Endothelial cell of umbilical vein (primary cell): ENCODE measurements around the gene GHITM. TPM values are rescaled to one million over a fixed set of nuclear protein-coding genes. Genes with fewer than 3 reads are reported as not detected.

Experiments
- BruUV-seq: library from RNA; stranded (reverse); fragments of 400-500 nt; replicated peaks from 2 replicates; lab custom pipeline; 2021; lab: Mats Ljungman, UMichigan
- CTCF ChIA-PET: fragments of 300-600, 350-600 bp; sonication (Branson Sonifier 250); formaldehyde crosslinking; loops from one replicate; lab custom pipeline; 2021; ENCODE audit warnings: antibody characterized with exemption, inconsistent platforms; lab: Charles Lee
- POLR2A ChIA-PET: fragments of 300-600, 350-600 bp; sonication (Branson Sonifier 250); formaldehyde crosslinking; loops from one replicate; lab custom pipeline; 2021; ENCODE audit warnings: antibody characterized with exemption, inconsistent platforms; lab: Charles Lee
- DNase-seq: peaks from one replicate; pipeline ENCODE4 v3.0.0-alpha.2; 2011; ENCODE audit warnings: low read depth, low spot score
- FAIRE-seq: peaks from 2 replicates; lab custom pipeline; 2011; peaks lifted over from hg19 to GRCh38; lab: Jason Lieb, UNC
- H2AFZ ChIP-seq: 2 replicates; pipeline ENCODE4 v1.6.0; 2012; ENCODE audit warnings: low read depth, low read length, control low read depth, inconsistent platforms
- H3K27ac ChIP-seq: 2 replicates; pipeline ENCODE4 v1.5.1; 2011; ENCODE audit warnings: low read depth, mild to moderate bottlenecking, control low read depth, low read length, moderate library complexity; ENCODE audit not compliant: insufficient read depth
- H3K27me3 ChIP-seq, 2 experiments: 2 replicates each; pipeline versions ENCODE4 v1.6.0 to v1.6.1; 2011; ENCODE audit warnings: low read length in 2 of 2, mixed read lengths in 1 of 2; ENCODE audit not compliant: control insufficient read depth in 2 of 2, insufficient read depth in 2 of 2
- H3K36me3 ChIP-seq, 2 experiments: 2 replicates in 1 of 2; 3 replicates in 1 of 2; pipeline ENCODE4 v1.5.1; 2011; ENCODE audit warnings: low read length in 2 of 2, mild to moderate bottlenecking in 1 of 2, moderate library complexity in 1 of 2; ENCODE audit not compliant: control insufficient read depth in 2 of 2, insufficient read depth in 2 of 2; ENCODE audit errors: extremely low read depth in 1 of 2
- H3K4me1 ChIP-seq: 3 replicates; pipeline ENCODE4 v1.5.1; 2011; ENCODE audit warnings: mild to moderate bottlenecking, low read length; ENCODE audit not compliant: control insufficient read depth, insufficient read depth; ENCODE audit errors: extremely low read depth
- H3K4me2 ChIP-seq: 2 replicates; pipeline ENCODE4 v1.6.1; 2011; ENCODE audit warnings: low read length, control low read depth, mixed read lengths; ENCODE audit not compliant: insufficient read depth
- H3K4me3 ChIP-seq, 3 experiments: fragments of 200-600 bp in 1 of 3; sonication (generic), shearing (Covaris generic) in 1 of 3; replicated peaks in 1 of 3; 2 replicates each; pipeline ENCODE4 v1.5.1; 2011 to 2016; ENCODE audit warnings: control low read depth in 3 of 3, low read length in 3 of 3, mild to moderate bottlenecking in 2 of 3, inconsistent platforms in 1 of 3, low read depth in 1 of 3, moderate library complexity in 1 of 3; ENCODE audit not compliant: insufficient read depth in 1 of 3
- H3K79me2 ChIP-seq: 2 replicates; pipeline ENCODE4 v1.6.0; 2012; ENCODE audit warnings: low read length, inconsistent platforms; ENCODE audit not compliant: control insufficient read depth, insufficient read depth
- H3K9ac ChIP-seq: replicated peaks from 2 replicates; pipeline ENCODE3; 2011; ENCODE audit warnings: low read length, control low read depth; ENCODE audit not compliant: insufficient read depth; ENCODE audit errors: extremely low read depth
- H3K9me1 ChIP-seq: replicated peaks from 3 replicates; pipeline ENCODE4 v1.6.0; 2011; ENCODE audit warnings: mild to moderate bottlenecking, low read length; ENCODE audit not compliant: control insufficient read depth, insufficient read depth; ENCODE audit errors: extremely low read depth
- H3K9me3 ChIP-seq: replicated peaks from 2 replicates; pipeline ENCODE4 v1.5.1; 2012; ENCODE audit warnings: low read length, inconsistent platforms; ENCODE audit not compliant: control insufficient read depth, insufficient read depth
- H4K20me1 ChIP-seq: replicated peaks from 2 replicates; pipeline ENCODE3; 2011; ENCODE audit warnings: mild to moderate bottlenecking, low read length; ENCODE audit not compliant: control insufficient read depth, insufficient read depth; ENCODE audit errors: extremely low read depth
- EZH2 ChIP-seq: IDR thresholded peaks from 2 replicates; pipeline ENCODE4 v1.6.1; 2012; ENCODE audit warnings: borderline replicate concordance, low read depth, mild to moderate bottlenecking, moderate library complexity, low read length, inconsistent platforms; ENCODE audit not compliant: severe bottlenecking
- FOS ChIP-seq: IDR thresholded peaks from 2 replicates; pipeline ENCODE4 v1.6.1; 2011; ENCODE audit warnings: mild to moderate bottlenecking, low read length, moderate library complexity, borderline replicate concordance; ENCODE audit not compliant: insufficient read depth
- GATA2 ChIP-seq: IDR thresholded peaks from 2 replicates; pipeline ENCODE4 v1.7.0; 2011; ENCODE audit warnings: low read depth, mild to moderate bottlenecking, moderate library complexity, mixed read lengths, low read length; ENCODE audit not compliant: insufficient read length, insufficient read depth
- JUN ChIP-seq: IDR thresholded peaks from 2 replicates; pipeline ENCODE4 v1.6.1; 2011; ENCODE audit warnings: borderline replicate concordance, low read depth; ENCODE audit not compliant: insufficient read length, insufficient read depth
- MYC ChIP-seq: IDR thresholded peaks from one replicate; pipeline ENCODE4 v1.6.1; 2011; ENCODE audit warnings: mild to moderate bottlenecking, low read depth, low read length
- POLR2A ChIP-seq: IDR thresholded peaks from 2 replicates; pipeline ENCODE4 v1.6.1; 2012; ENCODE audit warnings: low read depth, mild to moderate bottlenecking, control low read depth, low read length
- POLR2AphosphoS5 ChIP-seq: IDR thresholded peaks from 2 replicates; pipeline ENCODE4 v1.6.1; 2012; ENCODE audit warnings: low read depth, mild to moderate bottlenecking, control low read depth, low read length, moderate library complexity; ENCODE audit not compliant: insufficient read depth
- dilution Hi-C: fragments of 300-500 bp; cut with MboI; formaldehyde crosslinking; loops from one replicate; pipeline ENCODE4 v1.15.0; 2019; ENCODE audit warnings: low sequenced_read_pairs; ENCODE audit not compliant: extremely low pct_ligation_motif_present
- intact Hi-C: fragments of 100-400 bp; cut with micrococcal nuclease; formaldehyde crosslinking; loops from one replicate; pipeline ENCODE4 v1.10.0; 2022
- polyA plus RNA-seq, 4 experiments: library from polyadenylated mRNA; depleted of rRNA in 3 of 4; stranded (reverse) in 3 of 4; unstranded in 1 of 4; fragments of >200 nt; gene quantifications; 2 replicates each; pipeline versions ENCODE4 v1.2.1 to v1.2.3, GENCODE V29; 2011 to 2012; ENCODE audit warnings: missing spikeins in 1 of 4
- total RNA-seq: library from RNA; stranded (reverse); gene quantifications from 2 replicates; pipeline ENCODE4 v1.2.3, GENCODE V29; 2021
- TF ChIP-seq, protein P1 (sequence below), 2 donors: IDR thresholded peaks; 1 replicate in 1 of 2; 2 replicates in 1 of 2; pipeline ENCODE4 v1.5.1; 2011; ENCODE audit warnings: low read length in 2 of 2, mild to moderate bottlenecking in 2 of 2, moderate library complexity in 2 of 2, control low read depth in 1 of 2, inconsistent platforms in 1 of 2, low read depth in 1 of 2; ENCODE audit not compliant: insufficient read depth in 1 of 2; ENCODE audit errors: extremely low read depth in 1 of 2
- TF ChIP-seq, protein P2 (sequence below): IDR thresholded peaks from 2 replicates; pipeline ENCODE4 v1.6.1; 2011; ENCODE audit not compliant: insufficient read depth, insufficient read length

Gene GHITM
- total and polyA plus RNA-seq, 2 donors (not counting 3 experiments of a cell fraction or from before 2014, with no cell fraction given): 113 to 122 TPM

DNA sequence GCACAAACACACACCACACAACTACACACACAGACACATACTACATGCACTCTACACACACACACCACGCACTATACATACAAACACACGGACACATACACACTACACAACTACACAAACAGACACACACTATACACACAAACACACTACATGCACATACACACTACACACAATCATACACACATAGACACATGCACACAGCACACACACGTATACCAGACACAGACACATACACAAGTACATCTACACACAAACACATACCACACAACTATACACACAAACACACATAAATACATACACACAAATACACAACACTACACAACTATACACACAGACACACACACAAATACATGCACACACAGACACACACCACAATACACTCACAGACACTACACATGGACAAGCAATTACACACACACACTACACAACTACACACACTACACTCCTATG is 38.9 kb downstream of the GHITM start:
- ChIA-PET POLR2A (no interaction called here), CTCF (no interaction called here)
- dilution Hi-C loops: no loop called here
- Histone ChIP-seq H3K9me1 (no peaks in the 10 kb centered on the region), H4K20me1 (no peaks in the 10 kb centered on the region), H3K9ac (no peak overlapping the region), H2AFZ (no peak overlapping the region), H3K9me3 (no peaks in the 10 kb centered on the region), H3K36me3 (no peaks in the 10 kb centered on the region), H3K27me3 (no peaks in the 10 kb centered on the region), H3K79me2 (no peaks in the 10 kb centered on the region), H3K4me1 (no peaks in the 10 kb centered on the region), H3K27ac (no peak overlapping the region), H3K4me2 (no peak overlapping the region), H3K4me3 (no peak overlapping the region)
- TF ChIP-seq FOS (no peak), JUN (no peak), POLR2A (no peak), EZH2 (no peak), POLR2AphosphoS5 (no peak), GATA2 (no peak), MYC (no peak)
- TF ChIP-seq, protein P1, sequence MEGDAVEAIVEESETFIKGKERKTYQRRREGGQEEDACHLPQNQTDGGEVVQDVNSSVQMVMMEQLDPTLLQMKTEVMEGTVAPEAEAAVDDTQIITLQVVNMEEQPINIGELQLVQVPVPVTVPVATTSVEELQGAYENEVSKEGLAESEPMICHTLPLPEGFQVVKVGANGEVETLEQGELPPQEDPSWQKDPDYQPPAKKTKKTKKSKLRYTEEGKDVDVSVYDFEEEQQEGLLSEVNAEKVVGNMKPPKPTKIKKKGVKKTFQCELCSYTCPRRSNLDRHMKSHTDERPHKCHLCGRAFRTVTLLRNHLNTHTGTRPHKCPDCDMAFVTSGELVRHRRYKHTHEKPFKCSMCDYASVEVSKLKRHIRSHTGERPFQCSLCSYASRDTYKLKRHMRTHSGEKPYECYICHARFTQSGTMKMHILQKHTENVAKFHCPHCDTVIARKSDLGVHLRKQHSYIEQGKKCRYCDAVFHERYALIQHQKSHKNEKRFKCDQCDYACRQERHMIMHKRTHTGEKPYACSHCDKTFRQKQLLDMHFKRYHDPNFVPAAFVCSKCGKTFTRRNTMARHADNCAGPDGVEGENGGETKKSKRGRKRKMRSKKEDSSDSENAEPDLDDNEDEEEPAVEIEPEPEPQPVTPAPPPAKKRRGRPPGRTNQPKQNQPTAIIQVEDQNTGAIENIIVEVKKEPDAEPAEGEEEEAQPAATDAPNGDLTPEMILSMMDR (IDR thresholded peaks at IDR 0.05; ENCODE audit: extremely low read depth in 1 of 2, insufficient read depth in 1 of 2, low read depth in 1 of 2, low read length in 2 of 2): no peak
- TF ChIP-seq, protein P2, sequence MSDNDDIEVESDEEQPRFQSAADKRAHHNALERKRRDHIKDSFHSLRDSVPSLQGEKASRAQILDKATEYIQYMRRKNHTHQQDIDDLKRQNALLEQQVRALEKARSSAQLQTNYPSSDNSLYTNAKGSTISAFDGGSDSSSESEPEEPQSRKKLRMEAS: no peak
- no TSS peak for BruUV-seq
- intact Hi-C loops: no loop called here
- FAIRE-seq (no peak), DNase-seq (no peak)
